Neuronal stem cell (in vitro differentiated cells): ENCODE results near the gene EYS.

Experiments
- DNase-seq: peaks from one replicate; pipeline ENCODE4 v3.0.0-alpha.2; 2013; ENCODE audit warnings: low spot score
- H2AFZ ChIP-seq: one replicate; pipeline ENCODE4 v1.6.1; 2013; ENCODE audit warnings: mild to moderate bottlenecking, low read length, inconsistent platforms
- H2AK5ac ChIP-seq: 2 replicates; pipeline ENCODE4 v1.6.1; 2013; ENCODE audit warnings: low read depth, mild to moderate bottlenecking, inconsistent platforms, low read length, moderate library complexity, mixed read lengths
- H2BK120ac ChIP-seq: 2 replicates; pipeline ENCODE4 v1.6.1; 2013; ENCODE audit warnings: low read depth, mild to moderate bottlenecking, inconsistent platforms, low read length, moderate library complexity, mixed read lengths
- H2BK12ac ChIP-seq: one replicate; pipeline ENCODE4 v1.6.1; 2013; ENCODE audit warnings: low read length, inconsistent platforms
- H2BK15ac ChIP-seq: 2 replicates; pipeline ENCODE4 v1.6.1; 2013; ENCODE audit warnings: mild to moderate bottlenecking, low read length, inconsistent platforms, mixed read lengths
- H2BK5ac ChIP-seq: one replicate; pipeline ENCODE4 v1.6.1; 2013; ENCODE audit warnings: inconsistent platforms, mild to moderate bottlenecking, low read length, moderate library complexity
- H3K14ac ChIP-seq: one replicate; pipeline ENCODE4 v1.6.1; 2013; ENCODE audit warnings: low read length, inconsistent platforms
- H3K18ac ChIP-seq: 2 replicates; pipeline ENCODE4 v1.6.1; 2013; ENCODE audit warnings: low read length, inconsistent platforms
- H3K23ac ChIP-seq: 2 replicates; pipeline ENCODE4 v1.6.1; 2013; ENCODE audit warnings: low read depth, mild to moderate bottlenecking, mixed read lengths, low read length, inconsistent platforms; ENCODE audit not compliant: poor library complexity
- H3K27ac ChIP-seq: replicated peaks from 3 replicates; pipeline ENCODE4 v1.5.1; 2013; ENCODE audit warnings: low read length, inconsistent platforms
- H3K27me3 ChIP-seq, 3 experiments: 2 replicates each; pipeline ENCODE4 v1.6.1; 2013; ENCODE audit warnings: low read length in 3 of 3, mild to moderate bottlenecking in 2 of 3, inconsistent platforms in 1 of 3, low read depth in 1 of 3, mixed read lengths in 1 of 3, moderate library complexity in 1 of 3; ENCODE audit not compliant: control insufficient read depth in 3 of 3, insufficient read depth in 3 of 3
- H3K36me3 ChIP-seq, 2 donors: replicated peaks in 1 of 2; 2 replicates each; pipeline ENCODE4 v1.6.1; 2013; ENCODE audit warnings: low read length in 2 of 2; ENCODE audit not compliant: control insufficient read depth in 2 of 2, insufficient read depth in 2 of 2
- H3K4ac ChIP-seq: 2 replicates; pipeline ENCODE4 v1.6.1; 2013; ENCODE audit warnings: inconsistent platforms, mild to moderate bottlenecking, low read length, moderate library complexity
- H3K4me1 ChIP-seq, 2 donors: 1 replicate in 1 of 2; 2 replicates in 1 of 2; pipeline ENCODE4 v1.6.1; 2013; ENCODE audit warnings: low read length in 2 of 2, low read depth in 1 of 2; ENCODE audit not compliant: control insufficient read depth in 2 of 2, insufficient read depth in 1 of 2
- H3K4me2 ChIP-seq: one replicate; pipeline ENCODE4 v1.6.1; 2013; ENCODE audit warnings: mild to moderate bottlenecking, low read length, inconsistent platforms; ENCODE audit not compliant: insufficient read depth, poor library complexity, severe bottlenecking
- H3K4me3 ChIP-seq, 2 donors: 2 replicates each; pipeline ENCODE4 v1.5.1; 2013; ENCODE audit warnings: low read length in 2 of 2, mild to moderate bottlenecking in 2 of 2, inconsistent platforms in 1 of 2, moderate library complexity in 1 of 2
- H3K79me1 ChIP-seq: one replicate; pipeline ENCODE4 v1.6.1; 2013; ENCODE audit warnings: low read depth, mild to moderate bottlenecking, inconsistent platforms, low read length, moderate library complexity
- H3K9ac ChIP-seq: one replicate; pipeline ENCODE4 v1.6.1; 2013; ENCODE audit warnings: mild to moderate bottlenecking, low read depth, low read length, inconsistent platforms; ENCODE audit not compliant: poor library complexity
- H3K9me3 ChIP-seq, 2 donors: replicated peaks in 1 of 2; 2 replicates each; pipeline versions ENCODE3 to v1.6.1; 2013; ENCODE audit warnings: low read length in 2 of 2, mild to moderate bottlenecking in 2 of 2, inconsistent platforms in 1 of 2, low read depth in 1 of 2, mixed read lengths in 1 of 2, moderate library complexity in 1 of 2; ENCODE audit not compliant: control insufficient read depth in 2 of 2, insufficient read depth in 1 of 2
- H4K8ac ChIP-seq: one replicate; pipeline ENCODE4 v1.6.1; 2013; ENCODE audit warnings: low read depth, mild to moderate bottlenecking, inconsistent platforms, low read length, moderate library complexity
- H4K91ac ChIP-seq: one replicate; pipeline ENCODE4 v1.6.1; 2013; ENCODE audit warnings: low read length, low read depth, mild to moderate bottlenecking, inconsistent platforms; ENCODE audit not compliant: poor library complexity
- WGBS, 2 donors: extraction: QIAGEN DNeasy Blood & Tissue Kit; methylation state at CpG; one replicate each; pipeline ENCODE4 v1.1.7; 2013; ENCODE audit warnings: missing lambda C conversion rate in 2 of 2, mixed read lengths in 1 of 2; ENCODE audit not compliant: insufficient read length in 2 of 2, insufficient replicate concordance in 1 of 2; ENCODE audit errors: extremely low coverage in 2 of 2; 5-methylcytosine and 5-hydroxymethylcytosine counted together

EYS gene

DNA sequence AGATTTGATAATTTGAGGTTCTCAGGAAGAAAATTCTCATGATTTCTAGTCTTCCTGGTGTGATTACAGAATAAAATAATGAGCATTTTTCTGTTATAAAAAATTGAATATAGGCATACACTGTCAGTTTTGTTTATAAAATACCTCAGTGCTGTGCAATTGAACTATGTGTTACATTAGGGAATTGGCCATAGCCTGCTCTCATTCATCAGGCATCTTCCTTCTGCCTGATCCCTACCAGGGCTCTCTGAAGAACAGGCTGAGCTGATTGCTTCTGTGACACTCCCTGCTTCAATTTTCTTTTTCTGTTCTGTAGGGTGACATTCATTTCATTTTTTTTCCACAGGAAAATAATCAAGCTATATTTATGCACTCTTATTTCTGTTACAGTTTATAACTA lies 1908.6 kb downstream of the EYS start:
- H2BK5ac ChIP-seq, result no peak overlapping the region
- no peak overlapping the region for H2BK120ac ChIP-seq
- no peaks in the 10 kb centered on the region for H3K27me3 ChIP-seq
- no peaks in the 10 kb centered on the region for H3K9me3 ChIP-seq
- H3K4me1 ChIP-seq, result no peaks in the 10 kb centered on the region
- H2BK12ac ChIP-seq, result no peak overlapping the region
- H3K79me1 ChIP-seq, result no peaks in the 10 kb centered on the region
- H3K14ac ChIP-seq, result no peak overlapping the region
- no peak overlapping the region for H2AK5ac ChIP-seq
- H2AFZ ChIP-seq, result no peak overlapping the region
- H3K36me3 ChIP-seq, result no peaks in the 10 kb centered on the region
- no peak overlapping the region for H3K9ac ChIP-seq
- no peak overlapping the region for H3K4me3 ChIP-seq
- no peak overlapping the region for H3K18ac ChIP-seq
- H3K4me2 ChIP-seq, result no peak overlapping the region
- H4K91ac ChIP-seq, result no peak overlapping the region
- no peak overlapping the region for H3K27ac ChIP-seq
- no peak overlapping the region for H3K4ac ChIP-seq
- no peak for DNase-seq
- no peak overlapping the region for H3K23ac ChIP-seq
- no peak overlapping the region for H2BK15ac ChIP-seq
- no peak overlapping the region for H4K8ac ChIP-seq

DNA sequence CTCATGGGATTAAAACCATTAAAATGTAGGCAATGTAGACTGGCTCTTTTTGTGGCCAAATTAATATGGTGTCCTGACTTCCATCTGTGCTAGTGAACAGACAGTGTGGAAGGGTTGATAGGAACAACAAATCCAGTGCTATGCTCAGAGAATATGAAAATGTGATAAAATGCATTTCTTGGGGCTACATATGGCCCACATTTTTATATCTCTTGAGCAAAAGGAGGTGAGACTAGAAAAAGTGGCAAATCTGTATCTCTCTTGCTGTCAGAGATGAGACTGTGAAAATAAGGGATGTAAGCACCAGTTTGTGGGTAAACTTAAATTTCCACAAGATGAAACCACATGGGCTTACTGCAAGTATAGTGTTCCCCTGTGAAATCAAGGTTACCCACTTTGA lies 1909.3 kb downstream of the EYS start:
- no peaks in the 10 kb centered on the region for H3K9me3 ChIP-seq
- no peaks in the 10 kb centered on the region for H3K79me1 ChIP-seq
- H3K23ac ChIP-seq, result no peak overlapping the region
- H3K27me3 ChIP-seq, result no peaks in the 10 kb centered on the region
- H3K4me3 ChIP-seq, result no peak overlapping the region
- no peak overlapping the region for H2BK120ac ChIP-seq
- H2BK12ac ChIP-seq, result no peak overlapping the region
- H3K4ac ChIP-seq, result no peak overlapping the region
- H3K4me1 ChIP-seq, result no peaks in the 10 kb centered on the region
- H2AK5ac ChIP-seq, result no peak overlapping the region
- H2BK15ac ChIP-seq, result no peak overlapping the region
- H3K9ac ChIP-seq, result no peak overlapping the region
- H4K8ac ChIP-seq, result no peak overlapping the region
- no peak overlapping the region for H4K91ac ChIP-seq
- DNase-seq, result no peak
- H3K36me3 ChIP-seq, result no peaks in the 10 kb centered on the region
- H2AFZ ChIP-seq, result no peak overlapping the region
- no peak overlapping the region for H3K18ac ChIP-seq
- H3K27ac ChIP-seq, result no peak overlapping the region
- H3K14ac ChIP-seq, result no peak overlapping the region
- H3K4me2 ChIP-seq, result no peak overlapping the region
- H2BK5ac ChIP-seq, result no peak overlapping the region

DNA sequence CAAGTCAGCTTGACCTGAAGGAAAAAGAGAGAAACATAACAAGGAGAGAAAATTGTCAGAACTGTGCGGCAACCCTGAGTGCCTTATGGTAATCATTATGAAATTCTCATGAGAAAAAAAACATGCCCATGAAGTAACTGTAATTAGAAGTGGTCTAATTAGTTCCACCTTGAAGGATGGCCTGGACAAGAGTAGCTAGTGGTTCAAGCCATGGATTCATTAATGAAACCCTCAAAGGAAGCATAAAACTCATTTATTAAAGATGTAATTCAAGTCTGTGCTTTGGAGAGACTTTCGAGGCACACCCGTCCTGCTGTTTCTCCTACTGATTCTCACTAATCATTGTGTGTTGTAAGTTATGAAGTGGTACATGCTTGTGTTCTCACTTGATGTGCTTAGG lies 1911.2 kb downstream of the EYS start:
- Histone ChIP-seq H2AFZ (no peak overlapping the region), H2BK15ac (no peak overlapping the region), H3K4me2 (no peak overlapping the region), H2AK5ac (no peak overlapping the region), H3K9ac (no peak overlapping the region), H3K79me1 (no peaks in the 10 kb centered on the region), H2BK12ac (no peak overlapping the region), H3K4me3 (no peak overlapping the region), H4K8ac (no peak overlapping the region), H3K9me3 (no peaks in the 10 kb centered on the region), H3K18ac (no peak overlapping the region), H3K27me3 (no peaks in the 10 kb centered on the region), H4K91ac (no peak overlapping the region), H3K23ac (no peak overlapping the region), H2BK120ac (no peak overlapping the region), H3K4ac (no peak overlapping the region), H3K27ac (no peak overlapping the region), H3K14ac (no peak overlapping the region), H3K4me1 (no peaks in the 10 kb centered on the region), H2BK5ac (no peak overlapping the region), H3K36me3 (no peaks in the 10 kb centered on the region)
- DNase-seq, result no peak
- WGBS, 2 donors, result no CpG with 5 or more reads among the region's 3 CpGs

DNA sequence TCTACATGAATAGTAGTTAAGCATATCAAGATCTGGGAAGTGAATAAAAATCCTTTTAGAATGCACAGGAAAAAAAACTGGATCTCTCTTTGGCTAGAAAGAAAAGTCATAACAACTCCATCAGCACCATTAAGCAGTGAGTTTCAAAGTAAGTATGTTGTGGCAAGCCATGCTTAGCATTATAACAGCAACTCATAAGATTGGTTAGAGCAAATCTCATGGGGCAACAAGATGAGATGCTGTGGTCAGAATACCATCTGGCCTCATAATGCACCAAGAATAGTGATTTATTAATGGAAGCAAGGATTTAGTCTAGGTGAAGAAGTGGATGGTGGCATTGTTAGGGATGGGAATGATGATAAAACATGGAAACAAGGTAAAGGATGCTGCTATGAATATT lies 1912.0 kb downstream of the EYS start:
- H2AK5ac ChIP-seq, result no peak overlapping the region
- no peaks in the 10 kb centered on the region for H3K79me1 ChIP-seq
- H3K14ac ChIP-seq, result no peak overlapping the region
- H3K4ac ChIP-seq, result no peak overlapping the region
- no peak overlapping the region for H2BK5ac ChIP-seq
- H3K27me3 ChIP-seq, result no peaks in the 10 kb centered on the region
- H3K27ac ChIP-seq, result no peak overlapping the region
- H4K91ac ChIP-seq, result no peak overlapping the region
- no peak overlapping the region for H2BK120ac ChIP-seq
- no peak overlapping the region for H2BK12ac ChIP-seq
- no peak overlapping the region for H2BK15ac ChIP-seq
- H3K36me3 ChIP-seq, result no peaks in the 10 kb centered on the region
- H3K23ac ChIP-seq, result no peak overlapping the region
- H4K8ac ChIP-seq, result no peak overlapping the region
- H2AFZ ChIP-seq, result no peak overlapping the region
- H3K9me3 ChIP-seq, result no peaks in the 10 kb centered on the region
- H3K18ac ChIP-seq, result no peak overlapping the region
- no peaks in the 10 kb centered on the region for H3K4me1 ChIP-seq
- H3K9ac ChIP-seq, result no peak overlapping the region
- no peak overlapping the region for H3K4me2 ChIP-seq
- H3K4me3 ChIP-seq, result no peak overlapping the region
- DNase-seq, result no peak
